HG02943 (cell line): ENCODE measurements around the gene ZBTB9.
"Not testable (repeated sequence)": the region's sequence is repeated elsewhere in the genome, so short reads cannot be mapped to it uniquely, and the experiment has no call there.

Experiments
- ATAC-seq: cut with Tn5 transposase; IDR thresholded peaks from one replicate; pipeline ENCODE4 v1.9.1; 2021; ENCODE audit warnings: mild to moderate bottlenecking, low read depth, moderate library complexity; ENCODE audit not compliant: unreplicated experiment

Gene ZBTB9

GRCh38 chr6:33453393-33454008 is 875 bp upstream of the ZBTB9 start:
- no peak for ATAC-seq

GRCh38 chr6:33455051-33455450 is 675 bp downstream of the ZBTB9 start:
- no peak for ATAC-seq

GRCh38 chr6:33456156-33456555 is 1.8 kb downstream of the ZBTB9 start:
- no peak for ATAC-seq

GRCh38 chr6:33458676-33459075 is 4.3 kb downstream of the ZBTB9 start:
- ATAC-seq = no peak

GRCh38 chr6:33459226-33459625 is 4.8 kb downstream of the ZBTB9 start:
- ATAC-seq = no peak

GRCh38 chr6:33466075-33466735 is 11.8 kb downstream of the ZBTB9 start:
- no peak for ATAC-seq

GRCh38 chr6:33467091-33467490 is 12.7 kb downstream of the ZBTB9 start:
- ATAC-seq = no peak

- no peak for ATAC-seq
These were observed 15.3 kb downstream of the ZBTB9 start for GRCh38 chr6:33469661-33470060.

- ATAC-seq = no peak
These were observed 23.5 kb downstream of the ZBTB9 start for GRCh38 chr6:33477864-33478263.

GRCh38 chr6:33481192-33481591 is 26.8 kb downstream of the ZBTB9 start:
- no peak for ATAC-seq

GRCh38 chr6:33482620-33483019 is 28.2 kb downstream of the ZBTB9 start:
- ATAC-seq = not testable (repeated sequence)

- ATAC-seq = no peak
These were observed 29.3 kb downstream of the ZBTB9 start for GRCh38 chr6:33483678-33484077.

GRCh38 chr6:33484673-33485262 is 30.4 kb downstream of the ZBTB9 start:
- not testable (repeated sequence) for ATAC-seq

- ATAC-seq = not testable (repeated sequence)
These were observed 31.3 kb downstream of the ZBTB9 start for GRCh38 chr6:33485680-33486079.

GRCh38 chr6:33488339-33488738 is 34.0 kb downstream of the ZBTB9 start:
- no peak for ATAC-seq

- ATAC-seq = no peak
These were observed 35.8 kb downstream of the ZBTB9 start for GRCh38 chr6:33490198-33490597.

GRCh38 chr6:33490621-33491020 is 36.2 kb downstream of the ZBTB9 start:
- ATAC-seq = no peak

GRCh38 chr6:33492093-33492492 is 37.7 kb downstream of the ZBTB9 start:
- no peak for ATAC-seq

- ATAC-seq = no peak
These were observed 42.8 kb downstream of the ZBTB9 start for GRCh38 chr6:33497157-33497556.

GRCh38 chr6:33502486-33502885 is 48.1 kb downstream of the ZBTB9 start:
- no peak for ATAC-seq

- ATAC-seq = no peak
These were observed 50.1 kb downstream of the ZBTB9 start for GRCh38 chr6:33504486-33504885.
